GM21737 (cell line): ENCODE data around the gene TMEM18.

Experiments
- ATAC-seq: cut with Tn5 transposase; IDR thresholded peaks from one replicate; pipeline ENCODE4 v1.9.1; 2021; ENCODE audit warnings: mild to moderate bottlenecking, moderate library complexity; ENCODE audit not compliant: unreplicated experiment

Gene TMEM18

GRCh38 chr2:623130-623922, 53.9 kb downstream of the TMEM18 start:
- ATAC-seq = no peak

- ATAC-seq = no peak
Observed at GRCh38 chr2:622357-622756, 54.8 kb downstream of the TMEM18 start.

GRCh38 chr2:621303-622099, 55.7 kb downstream of the TMEM18 start:
- no peak for ATAC-seq

GRCh38 chr2:620471-621302, 56.5 kb downstream of the TMEM18 start:
- no peak for ATAC-seq

DNA sequence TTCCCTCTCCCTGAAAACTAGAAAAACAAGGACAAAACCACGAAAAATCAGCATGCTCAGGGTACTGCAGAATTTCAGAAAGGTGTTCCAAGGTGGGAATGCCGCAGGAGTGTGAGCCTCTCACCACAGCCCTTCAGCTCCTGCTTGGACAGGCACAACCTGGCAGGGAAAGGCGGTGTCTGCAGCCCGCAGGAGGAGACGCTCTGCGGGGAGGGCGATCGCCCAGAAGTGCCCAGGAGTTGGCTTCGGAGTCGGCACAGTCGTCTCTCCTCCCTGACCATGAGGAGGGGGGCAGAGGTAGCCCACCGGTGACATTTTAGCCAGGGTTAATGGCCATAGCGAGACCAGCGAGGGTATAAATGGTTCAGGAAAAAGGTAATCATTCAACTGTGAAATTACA, 57.2 kb downstream of the TMEM18 start:
- ATAC-seq = no peak

DNA sequence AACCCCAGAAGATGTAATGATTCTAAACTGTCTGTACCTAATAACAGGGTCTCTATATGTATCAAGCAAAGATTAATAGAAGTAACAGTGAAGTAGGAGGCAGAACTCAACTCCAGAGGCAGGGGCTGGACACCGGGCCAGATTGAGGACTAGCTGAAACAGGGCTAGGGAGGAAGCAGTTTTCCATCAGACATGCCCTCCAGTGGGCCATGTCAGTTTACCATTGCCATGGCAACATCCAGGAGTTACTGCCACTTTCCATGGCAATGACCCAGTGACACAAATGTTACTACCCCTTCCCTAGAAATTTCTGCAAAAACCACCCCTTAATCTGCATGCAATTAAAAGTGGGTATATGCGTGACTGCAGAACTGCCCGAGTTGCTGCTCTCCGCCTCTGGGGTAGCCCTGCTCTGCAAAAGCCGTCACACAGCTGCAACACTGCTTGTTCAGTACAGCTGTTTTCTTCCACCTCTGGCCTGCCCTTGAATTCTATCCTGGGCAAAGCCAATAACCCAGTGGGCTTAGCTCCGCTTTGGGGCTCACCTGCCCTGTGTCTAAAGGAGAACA, 58.7 kb downstream of the TMEM18 start:
- ATAC-seq = no peak

DNA sequence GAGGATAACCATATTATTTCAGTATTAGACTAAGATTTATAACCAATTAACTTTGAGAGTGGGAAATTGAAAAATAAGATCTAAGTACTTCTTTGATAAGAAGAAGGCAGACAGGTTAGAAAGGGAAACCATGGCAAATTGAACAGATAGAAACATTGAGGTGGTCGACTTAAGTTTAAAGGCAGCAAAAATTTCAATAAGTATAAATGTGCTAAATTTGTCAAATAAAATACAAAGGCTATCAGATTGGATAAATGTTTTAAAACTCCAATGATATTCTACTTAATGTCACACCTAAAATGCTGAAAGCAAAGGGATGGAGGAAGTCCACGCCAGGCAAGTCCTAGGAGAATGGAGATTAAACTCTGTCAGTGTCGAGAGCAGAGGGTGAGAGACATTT, 59.2 kb downstream of the TMEM18 start:
- no peak for ATAC-seq
